A549 (cell line): ENCODE data around the gene GATA2.

Experiments
- CHD2 ChIP-seq: fragments of 150-350 bp; IDR thresholded peaks from 2 replicates; pipeline ENCODE4 v1.6.1; 2014; ENCODE audit warnings: low read length; ENCODE audit not compliant: partially characterized antibody
- EP300 ChIP-seq, 2 experiments: fragments of >200 bp; sonication (Bioruptor Twin); formaldehyde crosslinking; IDR thresholded peaks; 2 replicates in 1 of 2; 3 replicates in 1 of 2; pipeline ENCODE4 v1.6.1; 2016 to 2017
- ESRRA ChIP-seq: fragments of 150-350 bp; IDR thresholded peaks from 2 replicates; pipeline ENCODE4 v1.6.1; 2014; ENCODE audit warnings: mild to moderate bottlenecking, low read length, borderline replicate concordance
- MAZ ChIP-seq: fragments of 150-350 bp; IDR thresholded peaks from 2 replicates; pipeline ENCODE4 v1.6.1; 2014; ENCODE audit warnings: antibody characterized with exemption, low read depth, low read length, borderline replicate concordance
- POLR2A ChIP-seq: IDR thresholded peaks from 2 replicates; pipeline ENCODE4 v1.6.1; 2012; ENCODE audit warnings: mild to moderate bottlenecking, low read length
- RFX5 ChIP-seq: fragments of 450-650 bp; IDR thresholded peaks from 2 replicates; pipeline ENCODE4 v1.7.1; 2014; ENCODE audit warnings: antibody characterized with exemption, mild to moderate bottlenecking, moderate library complexity
- TFCP2L1 ChIP-seq: fragments of 250-450 bp; sonication (Bioruptor Pico); IDR thresholded peaks from 2 replicates; pipeline ENCODE4 v1.5.0; 2021; ENCODE audit warnings: mild to moderate bottlenecking
- ZFP36 ChIP-seq: fragments of 450-650 bp; IDR thresholded peaks from 2 replicates; pipeline ENCODE4 v1.6.1; 2014; ENCODE audit warnings: borderline replicate concordance; ENCODE audit not compliant: partially characterized antibody
- TF ChIP-seq, protein P1 (sequence below): fragments of >200 bp; sonication (Bioruptor Twin); formaldehyde crosslinking; IDR thresholded peaks from 3 replicates; pipeline ENCODE4 v1.5.1; 2016
- TF ChIP-seq, protein P2 (sequence below): fragments of 450-650 bp; IDR thresholded peaks from 2 replicates; pipeline ENCODE4 v1.6.1; 2014; ENCODE audit warnings: antibody characterized with exemption
- TF ChIP-seq, protein P3 (sequence below): fragments of 250-450 bp; sonication (Bioruptor Pico); IDR thresholded peaks from 2 replicates; pipeline ENCODE4 v1.5.0; 2020; ENCODE audit warnings: low read depth, mild to moderate bottlenecking, moderate library complexity
- TF ChIP-seq, protein P4 (sequence below): IDR thresholded peaks from 2 replicates; pipeline ENCODE4 v1.6.1; 2012
- TF ChIP-seq, protein P5 (sequence below): fragments of 200-600 bp; sonication (generic); IDR thresholded peaks from 2 replicates; pipeline ENCODE4 v1.6.1; 2016; ENCODE audit warnings: antibody characterized with exemption, mild to moderate bottlenecking, moderate library complexity

DNA sequence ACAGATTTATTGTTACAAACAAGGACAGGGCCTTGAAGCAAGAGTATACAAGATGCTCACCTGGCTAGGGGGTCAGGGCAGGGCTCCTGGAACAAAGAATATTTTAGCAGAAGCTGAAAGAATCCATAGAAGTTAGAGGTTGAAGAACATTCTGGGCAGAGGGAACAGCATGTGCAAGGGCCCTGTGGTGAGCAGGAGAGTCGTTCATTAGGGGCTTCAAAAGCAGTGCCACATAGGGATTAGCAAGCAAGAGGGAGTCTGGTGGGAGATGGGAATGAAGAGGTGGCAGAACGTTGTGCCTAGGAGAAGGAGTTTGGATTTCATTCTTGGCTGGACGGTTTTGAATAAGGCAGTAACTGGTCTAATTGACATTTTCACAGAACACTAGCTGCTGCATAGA lies 49.2 kb downstream of the GATA2 start:
- TF ChIP-seq, protein P1, sequence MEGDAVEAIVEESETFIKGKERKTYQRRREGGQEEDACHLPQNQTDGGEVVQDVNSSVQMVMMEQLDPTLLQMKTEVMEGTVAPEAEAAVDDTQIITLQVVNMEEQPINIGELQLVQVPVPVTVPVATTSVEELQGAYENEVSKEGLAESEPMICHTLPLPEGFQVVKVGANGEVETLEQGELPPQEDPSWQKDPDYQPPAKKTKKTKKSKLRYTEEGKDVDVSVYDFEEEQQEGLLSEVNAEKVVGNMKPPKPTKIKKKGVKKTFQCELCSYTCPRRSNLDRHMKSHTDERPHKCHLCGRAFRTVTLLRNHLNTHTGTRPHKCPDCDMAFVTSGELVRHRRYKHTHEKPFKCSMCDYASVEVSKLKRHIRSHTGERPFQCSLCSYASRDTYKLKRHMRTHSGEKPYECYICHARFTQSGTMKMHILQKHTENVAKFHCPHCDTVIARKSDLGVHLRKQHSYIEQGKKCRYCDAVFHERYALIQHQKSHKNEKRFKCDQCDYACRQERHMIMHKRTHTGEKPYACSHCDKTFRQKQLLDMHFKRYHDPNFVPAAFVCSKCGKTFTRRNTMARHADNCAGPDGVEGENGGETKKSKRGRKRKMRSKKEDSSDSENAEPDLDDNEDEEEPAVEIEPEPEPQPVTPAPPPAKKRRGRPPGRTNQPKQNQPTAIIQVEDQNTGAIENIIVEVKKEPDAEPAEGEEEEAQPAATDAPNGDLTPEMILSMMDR, result no peak
- TF ChIP-seq POLR2A (no peak), ESRRA (no peak), TFCP2L1 (CRISPR knock-in tag) (no peak), RFX5 (no peak), MAZ (no peak), CHD2 (no peak), EP300 (IDR thresholded peaks at IDR 0.05) (no peak), ZFP36 (no peak)
- TF ChIP-seq, protein P2, sequence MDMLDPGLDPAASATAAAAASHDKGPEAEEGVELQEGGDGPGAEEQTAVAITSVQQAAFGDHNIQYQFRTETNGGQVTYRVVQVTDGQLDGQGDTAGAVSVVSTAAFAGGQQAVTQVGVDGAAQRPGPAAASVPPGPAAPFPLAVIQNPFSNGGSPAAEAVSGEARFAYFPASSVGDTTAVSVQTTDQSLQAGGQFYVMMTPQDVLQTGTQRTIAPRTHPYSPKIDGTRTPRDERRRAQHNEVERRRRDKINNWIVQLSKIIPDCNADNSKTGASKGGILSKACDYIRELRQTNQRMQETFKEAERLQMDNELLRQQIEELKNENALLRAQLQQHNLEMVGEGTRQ, result no peak
- TF ChIP-seq, protein P3, sequence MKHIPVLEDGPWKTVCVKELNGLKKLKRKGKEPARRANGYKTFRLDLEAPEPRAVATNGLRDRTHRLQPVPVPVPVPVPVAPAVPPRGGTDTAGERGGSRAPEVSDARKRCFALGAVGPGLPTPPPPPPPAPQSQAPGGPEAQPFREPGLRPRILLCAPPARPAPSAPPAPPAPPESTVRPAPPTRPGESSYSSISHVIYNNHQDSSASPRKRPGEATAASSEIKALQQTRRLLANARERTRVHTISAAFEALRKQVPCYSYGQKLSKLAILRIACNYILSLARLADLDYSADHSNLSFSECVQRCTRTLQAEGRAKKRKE (CRISPR knock-in tag), result no peak
- TF ChIP-seq, protein P4, sequence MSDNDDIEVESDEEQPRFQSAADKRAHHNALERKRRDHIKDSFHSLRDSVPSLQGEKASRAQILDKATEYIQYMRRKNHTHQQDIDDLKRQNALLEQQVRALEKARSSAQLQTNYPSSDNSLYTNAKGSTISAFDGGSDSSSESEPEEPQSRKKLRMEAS, result no peak
- TF ChIP-seq, protein P5, sequence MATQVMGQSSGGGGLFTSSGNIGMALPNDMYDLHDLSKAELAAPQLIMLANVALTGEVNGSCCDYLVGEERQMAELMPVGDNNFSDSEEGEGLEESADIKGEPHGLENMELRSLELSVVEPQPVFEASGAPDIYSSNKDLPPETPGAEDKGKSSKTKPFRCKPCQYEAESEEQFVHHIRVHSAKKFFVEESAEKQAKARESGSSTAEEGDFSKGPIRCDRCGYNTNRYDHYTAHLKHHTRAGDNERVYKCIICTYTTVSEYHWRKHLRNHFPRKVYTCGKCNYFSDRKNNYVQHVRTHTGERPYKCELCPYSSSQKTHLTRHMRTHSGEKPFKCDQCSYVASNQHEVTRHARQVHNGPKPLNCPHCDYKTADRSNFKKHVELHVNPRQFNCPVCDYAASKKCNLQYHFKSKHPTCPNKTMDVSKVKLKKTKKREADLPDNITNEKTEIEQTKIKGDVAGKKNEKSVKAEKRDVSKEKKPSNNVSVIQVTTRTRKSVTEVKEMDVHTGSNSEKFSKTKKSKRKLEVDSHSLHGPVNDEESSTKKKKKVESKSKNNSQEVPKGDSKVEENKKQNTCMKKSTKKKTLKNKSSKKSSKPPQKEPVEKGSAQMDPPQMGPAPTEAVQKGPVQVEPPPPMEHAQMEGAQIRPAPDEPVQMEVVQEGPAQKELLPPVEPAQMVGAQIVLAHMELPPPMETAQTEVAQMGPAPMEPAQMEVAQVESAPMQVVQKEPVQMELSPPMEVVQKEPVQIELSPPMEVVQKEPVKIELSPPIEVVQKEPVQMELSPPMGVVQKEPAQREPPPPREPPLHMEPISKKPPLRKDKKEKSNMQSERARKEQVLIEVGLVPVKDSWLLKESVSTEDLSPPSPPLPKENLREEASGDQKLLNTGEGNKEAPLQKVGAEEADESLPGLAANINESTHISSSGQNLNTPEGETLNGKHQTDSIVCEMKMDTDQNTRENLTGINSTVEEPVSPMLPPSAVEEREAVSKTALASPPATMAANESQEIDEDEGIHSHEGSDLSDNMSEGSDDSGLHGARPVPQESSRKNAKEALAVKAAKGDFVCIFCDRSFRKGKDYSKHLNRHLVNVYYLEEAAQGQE, result no peak
